Immature natural killer cell (primary cell): ENCODE measurements around the gene PITPNM1. TPM values are rescaled to one million over a fixed set of nuclear protein-coding genes. Genes with fewer than 3 reads are reported as not detected.
A peak's percentile ranks its signal among the peaks of the same experiment; 100 is the strongest.

ENCODE experiments used
- DNase-seq, 3 donors: peaks; one replicate each; pipeline ENCODE4 v3.0.0; 2022; ENCODE audit warnings: mixed read lengths in 1 of 3
- H3K27ac Mint-ChIP-seq, 6 donors: one replicate each; pipeline ENCODE4 v1.8.0; 2020; ENCODE audit warnings: mixed read lengths in 6 of 6, mild to moderate bottlenecking in 5 of 6, inconsistent platforms in 4 of 6, moderate library complexity in 3 of 6
- H3K27me3 Mint-ChIP-seq, 3 donors: one replicate each; pipeline ENCODE4 v1.8.0; 2020 to 2021; ENCODE audit warnings: low read depth in 3 of 3, mild to moderate bottlenecking in 3 of 3, mixed read lengths in 3 of 3, moderate library complexity in 3 of 3, inconsistent platforms in 1 of 3
- H3K36me3 Mint-ChIP-seq, 3 donors: one replicate each; pipeline ENCODE4 v1.8.0; 2020; ENCODE audit warnings: mixed read lengths in 3 of 3, inconsistent platforms in 2 of 3, mild to moderate bottlenecking in 2 of 3
- H3K4me1 Mint-ChIP-seq, 2 donors: one replicate each; pipeline ENCODE4 v1.8.0; 2020; ENCODE audit warnings: inconsistent platforms in 2 of 2, mild to moderate bottlenecking in 2 of 2, mixed read lengths in 2 of 2, moderate library complexity in 1 of 2
- H3K4me3 Mint-ChIP-seq, 5 donors: one replicate each; pipeline ENCODE4 v1.8.0; 2020; ENCODE audit warnings: mild to moderate bottlenecking in 5 of 5, mixed read lengths in 5 of 5, inconsistent platforms in 3 of 5, moderate library complexity in 3 of 5
- H3K9me3 Mint-ChIP-seq, 6 donors: one replicate each; pipeline ENCODE4 v1.8.0; 2020; ENCODE audit warnings: mild to moderate bottlenecking in 6 of 6, mixed read lengths in 6 of 6, inconsistent platforms in 4 of 6, moderate library complexity in 3 of 6
- polyA plus RNA-seq, 3 donors: library from polyadenylated mRNA; unstranded; fragments of 300-500 nt; fragmentation: Illumina TruSeq; gene quantifications; one replicate each; pipeline ENCODE4 v1.2.3, GENCODE V29; 2021

PITPNM1 gene
- polyA plus RNA-seq, 3 donors from 2014 or later, result 3.6 to 29.2 (median 10.2) TPM

DNA sequence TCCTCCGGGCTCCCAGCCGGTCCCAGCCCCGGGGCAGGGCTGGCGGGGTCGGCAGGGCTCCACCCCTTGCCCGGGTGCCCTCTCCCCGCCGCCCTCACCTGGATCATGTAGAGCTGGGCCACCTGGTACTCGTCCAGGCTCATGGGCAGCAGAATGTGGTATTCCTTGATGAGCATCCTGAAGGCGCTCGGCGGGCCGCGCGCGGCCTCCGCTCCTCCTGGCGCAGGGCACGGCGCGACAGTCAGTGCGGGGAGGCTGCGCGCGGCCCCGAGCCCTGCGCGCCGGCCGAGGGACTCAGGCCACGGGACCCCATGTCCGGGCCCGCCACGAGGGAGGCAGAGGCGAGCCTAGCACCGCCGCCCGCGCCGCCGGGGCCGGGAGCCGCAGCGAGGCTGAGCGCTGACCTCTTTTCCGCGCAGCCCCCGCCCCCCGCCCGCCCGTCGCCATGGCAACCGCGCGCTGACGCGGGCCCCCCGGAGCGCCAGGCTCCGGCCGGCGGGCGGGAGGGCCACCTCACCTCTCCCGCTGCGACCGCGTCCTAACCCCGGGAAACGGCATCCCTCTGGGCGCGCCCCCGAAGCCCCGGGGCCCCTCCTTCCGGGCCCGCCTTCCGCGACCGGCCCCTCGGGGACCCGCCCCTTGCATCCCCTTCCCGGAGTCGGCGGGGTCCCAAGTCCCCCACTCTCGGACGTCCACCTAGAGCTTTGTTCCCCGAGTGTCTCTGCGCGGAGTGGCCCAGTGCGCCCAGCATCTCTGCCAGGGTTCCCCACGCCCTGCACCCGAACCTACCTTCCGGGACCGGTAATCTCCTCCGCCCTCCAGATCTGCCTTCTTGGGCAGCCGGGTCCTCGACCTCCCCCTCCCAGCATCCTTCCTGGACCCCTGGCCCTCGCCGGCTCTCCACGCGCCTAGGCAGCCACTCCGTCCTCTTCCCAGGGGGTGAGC, 886 bp downstream of the PITPNM1 start:
- peaks cover 5 to 10% (median 9%) of the 10 kb centered on the region in 3 donors for H3K36me3 Mint-ChIP-seq
- H3K27me3 Mint-ChIP-seq, result peaks cover 8 to 29% (median 23%) of the 10 kb centered on the region in 3 donors
- H3K4me1 Mint-ChIP-seq, result peaks cover 51 to 53% of the 10 kb centered on the region in 2 donors
- peak; percentile 58 to 63 (median 61) for DNase-seq
- peak overlapping the region; percentile 89 to 98 (median 92) for H3K27ac Mint-ChIP-seq
- H3K4me3 Mint-ChIP-seq, result peak overlapping the region; percentile 89 to 92 (median 92)
- no peaks in the 10 kb centered on the region for H3K9me3 Mint-ChIP-seq

DNA sequence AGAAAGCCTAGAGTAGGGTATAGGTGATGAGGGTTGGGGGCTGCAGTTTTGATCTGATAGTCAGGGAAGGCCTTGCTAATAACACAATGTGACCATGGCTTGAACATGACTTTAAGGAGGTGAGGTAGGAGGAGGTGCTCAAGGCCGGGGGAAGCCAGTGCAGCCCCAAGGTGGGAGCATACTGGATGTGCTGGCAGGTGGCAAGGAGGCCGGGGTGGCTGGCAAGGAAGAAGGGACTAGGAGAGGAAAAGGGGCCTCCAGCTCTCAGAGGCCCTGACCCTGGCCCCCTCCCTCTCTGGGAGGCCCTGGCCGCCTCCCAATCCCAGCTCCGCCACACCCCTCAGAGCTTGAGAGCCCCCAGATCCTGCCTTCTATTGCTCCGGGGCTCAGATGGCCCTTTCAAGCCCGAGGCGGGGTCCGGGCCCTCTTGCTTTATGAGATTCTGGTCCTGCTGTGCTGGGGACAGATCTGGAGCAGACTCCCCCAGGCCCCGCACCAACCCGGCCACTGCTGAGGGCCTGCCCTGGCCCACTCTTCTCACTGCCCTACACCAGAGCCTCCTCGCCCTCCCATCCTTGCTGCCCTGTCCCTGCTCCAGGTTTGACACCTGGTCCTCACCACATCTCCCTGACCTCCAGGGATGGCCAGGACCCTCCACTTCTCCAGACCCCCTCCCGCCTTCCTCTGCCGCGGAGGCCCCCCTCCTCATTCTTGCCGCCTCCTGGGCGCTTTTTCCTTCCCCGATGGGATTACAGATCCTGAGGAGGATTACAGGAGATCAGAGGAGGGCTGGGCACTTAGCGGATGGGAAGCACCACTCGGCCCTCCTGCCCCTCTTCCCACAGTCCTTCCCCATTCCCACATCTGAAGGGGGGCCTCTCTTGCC, 1.8 kb downstream of the PITPNM1 start:
- H3K9me3 Mint-ChIP-seq, result no peaks in the 10 kb centered on the region
- H3K4me3 Mint-ChIP-seq, result peak overlapping the region; percentile 69 to 87 (median 78)
- peak overlapping the region in 4 of 6 donors; percentile 48 to 90 (median 71) for H3K27ac Mint-ChIP-seq
- peaks cover 0 to 25% (median 15%) of the 10 kb centered on the region in 3 donors for H3K27me3 Mint-ChIP-seq
- no peak for DNase-seq
- H3K4me1 Mint-ChIP-seq, result peaks cover 43 to 46% of the 10 kb centered on the region in 2 donors
- peaks cover 5 to 10% (median 9%) of the 10 kb centered on the region in 3 donors for H3K36me3 Mint-ChIP-seq

DNA sequence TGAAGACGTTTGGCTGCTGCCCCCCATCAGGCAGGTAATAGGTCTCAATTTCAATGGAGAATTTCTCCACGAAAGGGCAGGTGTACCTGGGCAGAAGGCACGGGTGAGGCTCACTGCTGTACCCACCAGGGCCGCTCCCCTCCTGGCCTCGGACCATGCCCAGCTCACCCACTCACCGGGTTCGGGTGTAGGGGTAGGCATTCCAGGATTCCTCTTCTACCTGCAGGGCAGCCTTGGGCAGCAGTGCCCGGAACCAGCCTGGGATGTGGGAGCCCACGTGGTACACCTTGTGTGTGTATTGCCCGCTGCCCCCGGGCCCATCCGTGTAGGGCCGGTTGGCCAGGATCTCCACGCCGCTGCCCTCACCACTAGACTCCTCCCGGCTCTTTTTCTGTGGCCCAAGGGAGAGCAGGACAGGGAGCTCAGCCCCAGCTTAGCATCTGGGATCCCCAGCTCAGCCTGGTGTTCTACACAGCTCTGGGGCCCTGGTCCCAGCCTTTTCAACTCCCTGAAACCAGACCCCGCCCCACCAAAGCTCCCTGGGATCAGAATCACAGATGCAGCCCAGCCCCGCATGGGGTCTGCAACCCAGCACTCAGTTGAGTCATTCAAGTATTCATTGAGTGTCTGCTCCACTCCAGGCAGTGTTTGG, 2.7 kb downstream of the PITPNM1 start:
- peaks cover 38 to 43% of the 10 kb centered on the region in 2 donors for H3K4me1 Mint-ChIP-seq
- peaks cover 0 to 18% (median 11%) of the 10 kb centered on the region in 3 donors for H3K27me3 Mint-ChIP-seq
- H3K27ac Mint-ChIP-seq, result peak overlapping the region in 4 of 6 donors; percentile 32 to 90 (median 71)
- no peaks in the 10 kb centered on the region for H3K9me3 Mint-ChIP-seq
- peaks cover 5 to 10% (median 9%) of the 10 kb centered on the region in 3 donors for H3K36me3 Mint-ChIP-seq
- peak overlapping the region; percentile 69 to 87 (median 78) for H3K4me3 Mint-ChIP-seq
- DNase-seq, result no peak

DNA sequence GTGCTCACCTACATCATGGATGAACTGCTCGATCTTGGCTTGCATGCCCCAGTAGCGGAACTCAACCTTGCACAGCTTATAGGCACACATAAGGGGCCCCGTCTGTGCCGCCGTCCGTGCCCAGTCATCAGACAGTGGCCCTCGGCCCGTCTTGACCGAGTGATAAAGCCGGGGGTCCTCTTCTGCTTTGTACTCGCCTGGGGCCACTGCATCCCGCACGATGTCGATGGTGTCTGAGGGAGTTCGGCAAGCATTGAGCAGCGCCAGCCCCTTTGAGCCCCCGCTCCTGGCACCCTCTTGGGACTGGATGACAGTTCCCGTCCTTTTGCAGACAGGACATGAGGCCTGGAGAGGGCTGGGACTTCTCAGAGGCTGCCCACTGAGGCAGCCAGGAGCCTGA, 3.3 kb downstream of the PITPNM1 start:
- Mint-ChIP-seq H3K27me3 (peaks cover 0 to 18% (median 8%) of the 10 kb centered on the region in 3 donors), H3K4me3 (no peak overlapping the region)

DNA sequence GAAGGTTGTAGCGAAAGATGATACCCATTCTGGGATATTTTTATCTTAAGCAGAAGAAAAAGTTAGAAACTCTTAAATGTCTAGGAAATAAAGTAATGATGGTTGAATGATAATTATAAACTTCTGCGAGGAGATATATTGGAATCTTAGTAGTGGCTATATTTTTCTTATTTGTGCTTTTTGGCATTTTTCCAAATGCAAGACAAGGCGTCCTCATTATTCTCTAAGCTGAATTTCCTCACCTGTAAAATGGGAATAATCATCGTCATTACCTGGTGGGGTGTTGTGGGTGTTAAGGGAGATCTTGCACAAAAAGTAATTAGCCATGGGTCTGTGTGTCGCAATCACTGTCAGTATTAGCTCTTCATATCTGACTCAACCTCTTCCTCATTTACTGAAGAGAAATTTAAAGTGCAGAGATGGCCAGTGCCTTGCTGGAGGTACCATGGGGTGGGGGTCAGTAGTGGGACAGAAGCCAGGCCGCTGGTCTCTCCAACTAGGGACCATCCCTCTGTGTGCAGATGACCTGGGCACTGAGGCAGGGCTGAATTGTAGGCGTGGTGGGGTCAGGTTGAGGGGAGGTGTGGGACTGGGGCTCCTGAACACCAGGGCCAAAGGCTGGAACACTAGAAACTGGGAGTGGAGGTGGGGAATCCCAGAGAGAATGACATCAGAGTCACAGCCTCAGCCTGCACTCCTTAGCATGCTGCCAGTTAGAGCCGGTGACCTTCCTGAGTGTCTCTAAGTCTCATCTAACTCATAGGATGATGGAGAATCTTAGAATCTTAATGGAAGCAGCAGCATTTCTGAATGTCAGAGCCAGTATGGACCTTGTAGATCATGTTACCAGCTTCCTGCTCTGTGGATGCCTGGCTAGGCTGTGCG, 4.1 kb downstream of the PITPNM1 start:
- Mint-ChIP-seq H3K27ac (peak overlapping the region in 2 of 6 donors; percentile 8 to 11), H3K4me3 (no peak overlapping the region), H3K36me3 (peaks cover 5 to 10% (median 9%) of the 10 kb centered on the region in 3 donors)

More for the DNA sequence above, 3.3 kb downstream of the PITPNM1 start:
- Mint-ChIP-seq H3K27ac (no peak overlapping the region), H3K36me3 (peaks cover 5 to 10% (median 9%) of the 10 kb centered on the region in 3 donors), H3K9me3 (no peaks in the 10 kb centered on the region), H3K4me1 (peaks cover 32 to 37% of the 10 kb centered on the region in 2 donors)
- DNase-seq, result no peak

DNA sequence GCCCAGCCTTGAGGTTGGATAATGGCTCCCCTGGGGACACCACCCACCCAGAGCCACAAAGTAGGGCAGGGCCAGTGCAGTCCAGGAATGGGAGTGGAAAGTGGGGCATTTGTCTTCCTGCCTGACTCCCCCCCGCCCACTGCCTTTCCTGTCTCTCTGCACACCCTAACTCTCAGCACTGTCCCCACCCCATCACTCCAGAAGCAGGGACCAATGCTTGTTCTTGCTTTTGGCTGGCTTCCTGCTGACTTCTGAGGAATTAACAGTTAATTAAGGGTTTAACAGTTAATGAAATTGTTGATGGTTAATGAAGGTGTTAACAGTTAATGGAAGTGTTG, 4.7 kb downstream of the PITPNM1 start:
- H3K4me3 Mint-ChIP-seq, result no peak overlapping the region
- peaks cover 0 to 13% (median 5%) of the 10 kb centered on the region in 3 donors for H3K27me3 Mint-ChIP-seq

More for the DNA sequence above, 4.1 kb downstream of the PITPNM1 start:
- DNase-seq, result no peak
- Mint-ChIP-seq H3K27me3 (peaks cover 0 to 17% (median 8%) of the 10 kb centered on the region in 3 donors), H3K4me1 (peaks cover 24 to 29% of the 10 kb centered on the region in 2 donors), H3K9me3 (no peaks in the 10 kb centered on the region)

DNA sequence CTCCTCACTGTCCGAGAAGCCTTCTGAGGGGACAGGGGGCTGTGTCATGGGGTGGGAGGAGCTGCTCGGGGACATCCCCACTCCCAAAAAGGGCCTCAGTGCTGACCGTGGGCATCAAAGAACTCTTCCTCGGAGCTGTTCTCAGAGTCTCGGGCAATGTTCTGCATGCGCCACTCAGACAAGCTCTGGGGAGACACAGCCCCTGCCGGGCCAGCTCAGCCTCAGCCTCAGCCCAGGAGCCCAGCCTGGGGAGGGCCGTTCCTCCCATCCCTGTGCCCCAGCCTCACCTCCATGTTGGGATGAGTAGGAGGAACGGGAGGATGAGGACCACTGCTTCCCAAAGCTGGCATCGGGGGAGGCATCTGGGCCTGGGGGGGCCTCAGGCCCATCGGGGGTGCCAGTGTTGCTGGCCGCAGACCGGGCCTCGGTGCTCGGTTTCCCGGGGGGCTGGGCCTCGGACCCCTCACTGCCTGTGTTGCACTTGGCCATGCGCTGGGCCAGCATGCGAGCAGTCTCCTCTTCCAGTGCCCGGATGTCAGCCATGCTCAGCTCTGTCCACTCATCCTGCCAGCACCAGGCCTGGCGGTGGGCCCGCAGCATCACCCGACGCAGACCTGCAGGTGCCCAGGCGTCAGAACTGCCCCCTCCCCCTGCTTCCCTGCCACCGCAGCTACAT, 5.2 kb downstream of the PITPNM1 start:
- DNase-seq, result no peak
- Mint-ChIP-seq H3K27ac (no peak overlapping the region), H3K4me3 (no peak overlapping the region), H3K36me3 (peaks cover 5 to 10% (median 9%) of the 10 kb centered on the region in 3 donors), H3K27me3 (peaks cover 0 to 11% (median 4%) of the 10 kb centered on the region in 3 donors), H3K9me3 (no peaks in the 10 kb centered on the region), H3K4me1 (peaks cover 16 to 22% of the 10 kb centered on the region in 2 donors)

More for the DNA sequence above, 4.7 kb downstream of the PITPNM1 start:
- DNase-seq, result no peak
- peak overlapping the region in 2 of 6 donors; percentile 8 to 11 for H3K27ac Mint-ChIP-seq
- no peaks in the 10 kb centered on the region for H3K9me3 Mint-ChIP-seq
- H3K36me3 Mint-ChIP-seq, result peaks cover 5 to 10% (median 9%) of the 10 kb centered on the region in 3 donors
- peaks cover 18 to 23% of the 10 kb centered on the region in 2 donors for H3K4me1 Mint-ChIP-seq

DNA sequence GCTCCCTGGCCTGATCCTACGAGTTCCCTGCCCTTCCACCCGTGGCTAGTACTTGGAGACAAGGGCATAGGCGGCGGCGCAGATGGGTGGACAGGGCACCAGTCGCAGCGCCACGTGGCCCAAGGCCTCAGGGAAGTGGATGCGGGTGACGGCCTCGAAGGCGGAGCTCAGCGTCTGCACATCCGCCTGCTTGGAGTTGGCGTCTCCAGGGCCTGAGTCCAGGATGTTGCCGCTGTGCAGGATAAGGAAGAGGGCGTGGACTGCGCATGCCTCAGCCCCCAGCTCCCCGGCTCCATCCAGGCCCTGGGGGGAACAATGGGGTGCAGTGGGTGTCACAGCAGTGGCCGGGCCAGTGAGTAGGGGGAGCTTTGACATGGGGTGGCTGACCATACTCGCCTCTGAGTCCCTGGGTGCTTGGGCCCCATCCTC, 6.6 kb downstream of the PITPNM1 start:
- Mint-ChIP-seq H3K36me3 (peaks cover 5 to 10% (median 9%) of the 10 kb centered on the region in 3 donors), H3K27me3 (peaks cover 0 to 6% (median 2%) of the 10 kb centered on the region in 3 donors), H3K4me1 (peaks cover 16 to 17% of the 10 kb centered on the region in 2 donors), H3K9me3 (no peaks in the 10 kb centered on the region), H3K27ac (no peak overlapping the region), H3K4me3 (no peak overlapping the region)
- DNase-seq, result no peak

DNA sequence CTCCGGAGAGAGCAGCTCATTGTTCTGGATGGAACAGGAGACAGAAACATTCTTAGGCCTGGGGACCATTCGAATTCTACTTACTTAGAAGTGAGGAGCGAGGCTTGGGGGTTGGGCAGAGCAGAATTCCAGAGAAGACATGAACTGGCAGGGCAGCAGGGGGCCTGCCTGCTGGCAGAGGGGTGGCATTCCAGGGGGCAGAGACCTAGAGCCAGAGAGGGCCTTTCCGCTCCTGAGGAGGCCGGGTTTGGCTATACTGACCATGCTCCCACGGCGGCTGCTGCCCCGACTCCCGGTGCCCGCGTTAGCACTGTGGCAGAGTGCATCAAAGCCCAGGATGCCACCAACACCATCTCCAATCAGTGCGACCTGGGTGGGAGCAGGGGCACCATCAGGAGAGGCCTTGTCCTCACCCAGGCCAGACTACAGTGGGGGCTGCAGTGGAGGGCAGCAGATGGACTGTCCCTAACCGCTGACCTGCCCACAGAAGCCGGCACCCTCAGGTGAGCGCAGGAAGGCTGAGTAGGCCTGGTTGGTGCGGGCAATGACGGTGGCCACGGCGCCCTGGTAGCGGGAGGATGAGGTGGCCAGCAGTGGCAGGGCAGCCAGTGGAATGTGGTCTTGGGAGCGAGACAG, 7.4 kb downstream of the PITPNM1 start:
- H3K4me1 Mint-ChIP-seq, result peaks cover 11% of the 10 kb centered on the region in 2 donors
- no peak for DNase-seq
- no peak overlapping the region for H3K4me3 Mint-ChIP-seq
- no peak overlapping the region for H3K27ac Mint-ChIP-seq
- peaks cover 0 to 6% (median 2%) of the 10 kb centered on the region in 3 donors for H3K27me3 Mint-ChIP-seq
- H3K36me3 Mint-ChIP-seq, result peaks cover 5 to 10% (median 6%) of the 10 kb centered on the region in 3 donors
- no peaks in the 10 kb centered on the region for H3K9me3 Mint-ChIP-seq

DNA sequence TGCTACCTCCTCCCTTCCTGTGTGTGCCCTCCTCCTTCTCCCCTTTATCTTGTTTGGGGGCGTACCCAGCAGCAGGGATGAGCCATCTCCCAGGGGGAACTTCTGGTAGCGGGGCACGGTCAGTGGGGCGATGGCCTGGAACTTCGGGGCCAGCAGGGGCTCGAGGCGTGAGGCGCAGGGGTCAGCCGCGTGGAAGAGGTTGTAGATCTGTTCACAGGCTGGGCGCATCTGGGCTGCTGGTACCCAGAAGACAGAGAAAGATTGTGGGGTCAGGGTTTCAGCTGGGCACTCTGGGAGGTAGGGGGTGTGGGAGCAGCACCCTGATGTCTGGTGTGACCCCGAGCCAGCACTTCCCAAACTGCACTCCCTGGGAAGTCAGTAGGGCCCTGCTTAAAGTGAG, 9.1 kb downstream of the PITPNM1 start:
- Mint-ChIP-seq H3K9me3 (no peaks in the 10 kb centered on the region), H3K4me1 (peaks cover 7% of the 10 kb centered on the region in 2 donors), H3K27ac (no peak overlapping the region), H3K4me3 (no peak overlapping the region), H3K27me3 (peaks cover 0 to 4% (median 2%) of the 10 kb centered on the region in 3 donors), H3K36me3 (peaks cover 2 to 7% (median 3%) of the 10 kb centered on the region in 3 donors)
- no peak for DNase-seq

DNA sequence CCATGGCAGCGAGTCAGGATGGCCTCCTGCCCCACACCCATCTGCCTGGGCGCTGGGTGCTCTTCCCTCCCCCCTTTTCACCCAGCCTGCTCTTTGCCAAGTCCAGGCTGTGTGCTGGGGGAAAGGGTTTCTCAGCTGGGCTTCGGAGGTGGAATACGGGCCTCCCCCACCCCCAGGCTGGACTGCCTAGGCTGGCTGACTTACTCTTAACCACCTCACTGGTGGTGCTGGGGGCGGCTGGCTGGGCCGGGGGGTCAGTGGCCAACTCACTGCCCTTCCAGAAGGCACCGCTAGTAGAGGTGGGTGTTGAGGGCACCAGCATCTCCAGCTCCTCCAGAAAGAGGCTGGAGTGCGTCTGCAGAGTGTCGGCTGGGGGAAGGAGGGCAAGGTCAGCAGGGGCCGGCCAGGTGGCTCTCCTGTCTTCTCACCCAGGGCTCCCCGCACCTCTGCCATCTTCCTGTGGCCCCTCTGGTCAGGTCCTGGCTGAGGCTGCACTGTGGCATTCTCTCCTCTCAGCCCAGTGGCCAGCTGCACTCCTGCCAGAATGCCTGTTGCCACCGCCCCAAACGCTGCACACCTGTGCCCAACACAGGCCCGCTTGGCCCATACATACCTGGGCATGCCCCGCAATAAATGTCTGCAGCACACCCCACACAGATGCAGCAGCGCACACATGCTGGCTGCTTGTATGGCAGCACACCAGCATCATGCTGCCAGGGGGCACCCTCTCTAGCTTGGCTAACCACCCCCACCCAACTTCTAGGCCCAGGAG, 9.7 kb downstream of the PITPNM1 start:
- H3K27ac Mint-ChIP-seq, result no peak overlapping the region
- H3K27me3 Mint-ChIP-seq, result peaks cover 0 to 2% (median 2%) of the 10 kb centered on the region in 3 donors
- peaks cover 0 to 2% of the 10 kb centered on the region in 2 donors for H3K4me1 Mint-ChIP-seq
- no peak for DNase-seq
- H3K36me3 Mint-ChIP-seq, result no peaks in the 10 kb centered on the region
- no peaks in the 10 kb centered on the region for H3K9me3 Mint-ChIP-seq
- H3K4me3 Mint-ChIP-seq, result no peak overlapping the region
